ENCODE measurements around the gene ISG20L2.
A peak's percentile ranks its signal among the peaks of the same experiment; 100 is the strongest.
"Not testable (repeated sequence)": the region's sequence is repeated elsewhere in the genome, so short reads cannot be mapped to it uniquely, and the experiment has no call there.

Gene ISG20L2

GRCh38 chr1:156728599-156729462 is at the start of gene ISG20L2:
TSS of gene ISG20L2 (minus strand) at chr1:156728766. CDS start at chr1:156727652, 1,114 bp downstream.
- DNase-seq, result peak; percentile 92 to 93

- no peak for DNase-seq
Observed at GRCh38 chr1:156777573-156777972, 49.0 kb upstream of the ISG20L2 start.

GRCh38 chr1:156776942-156777341 is 48.4 kb upstream of the ISG20L2 start:
- no peak for DNase-seq

GRCh38 chr1:156775799-156776198 is 47.2 kb upstream of the ISG20L2 start:
- no peak for DNase-seq

GRCh38 chr1:156773607-156774006 is 45.0 kb upstream of the ISG20L2 start:
- DNase-seq, result no peak

- no peak for DNase-seq
Observed at GRCh38 chr1:156772728-156773497, 44.3 kb upstream of the ISG20L2 start.

GRCh38 chr1:156772222-156772621 is 43.7 kb upstream of the ISG20L2 start:
- no peak for DNase-seq

- no peak for DNase-seq
Observed at GRCh38 chr1:156768610-156769295, 40.2 kb upstream of the ISG20L2 start.

GRCh38 chr1:156767879-156768604 is 39.5 kb upstream of the ISG20L2 start:
- no peak for DNase-seq

GRCh38 chr1:156767101-156767878 is 38.7 kb upstream of the ISG20L2 start, which contains the start of gene PRCC:
TSS of gene PRCC (plus strand) at chr1:156767535. CDS start at chr1:156767772, 237 bp downstream.
- peak; percentile 99 for DNase-seq

GRCh38 chr1:156766298-156767100 is 37.9 kb upstream of the ISG20L2 start:
- DNase-seq, result no peak

- no peak for DNase-seq
Observed at GRCh38 chr1:156765666-156766065, 37.1 kb upstream of the ISG20L2 start.

GRCh38 chr1:156765136-156765535 is 36.6 kb upstream of the ISG20L2 start:
- not testable (repeated sequence) for DNase-seq

GRCh38 chr1:156760796-156761104 is 32.2 kb upstream of the ISG20L2 start:
- no peak for DNase-seq

- no peak for DNase-seq
Observed at GRCh38 chr1:156760092-156760795, 31.7 kb upstream of the ISG20L2 start.

- DNase-seq, result not testable (repeated sequence)
Observed at GRCh38 chr1:156757572-156758253, 29.1 kb upstream of the ISG20L2 start.

GRCh38 chr1:156756355-156756754 is 27.8 kb upstream of the ISG20L2 start:
- no peak for DNase-seq

- DNase-seq, result no peak
Observed at GRCh38 chr1:156755527-156755950, 27.0 kb upstream of the ISG20L2 start.

- no peak for DNase-seq
Observed at GRCh38 chr1:156754219-156754618, 25.7 kb upstream of the ISG20L2 start.

Measured in AML-193 (cell line).